Uterus (tissue), 2 donors: Measurements from ENCODE around the gene NETO2.

Experiments used
- CTCF ChIP-seq, 4 experiments: fragments of 200-600 bp in 2 of 4; fragments of 450-650 bp in 2 of 4; sonication (generic) in 2 of 4; IDR thresholded peaks; one replicate each; pipeline ENCODE4 v1.5.1; 2016 to 2019; ENCODE audit warnings: antibody characterized with exemption in 4 of 4, mild to moderate bottlenecking in 2 of 4, moderate library complexity in 1 of 4
- POLR2A ChIP-seq, 2 donors: fragments of 450-650 bp; IDR thresholded peaks; one replicate each; pipeline ENCODE4 v1.6.1; 2016; ENCODE audit warnings: antibody characterized with exemption in 2 of 2, mild to moderate bottlenecking in 1 of 2, moderate library complexity in 1 of 2

GRCh38 chr16:47142486-47142820 is 1.3 kb downstream of the NETO2 start:
- TF ChIP-seq POLR2A (IDR thresholded peaks at IDR 0.05) (no peak), CTCF (IDR thresholded peaks at IDR 0.05) (no peak)
